Measurements from ENCODE around the gene NAPA.
A peak's percentile ranks its signal among the peaks of the same experiment; 100 is the strongest.

Gene NAPA

DNA sequence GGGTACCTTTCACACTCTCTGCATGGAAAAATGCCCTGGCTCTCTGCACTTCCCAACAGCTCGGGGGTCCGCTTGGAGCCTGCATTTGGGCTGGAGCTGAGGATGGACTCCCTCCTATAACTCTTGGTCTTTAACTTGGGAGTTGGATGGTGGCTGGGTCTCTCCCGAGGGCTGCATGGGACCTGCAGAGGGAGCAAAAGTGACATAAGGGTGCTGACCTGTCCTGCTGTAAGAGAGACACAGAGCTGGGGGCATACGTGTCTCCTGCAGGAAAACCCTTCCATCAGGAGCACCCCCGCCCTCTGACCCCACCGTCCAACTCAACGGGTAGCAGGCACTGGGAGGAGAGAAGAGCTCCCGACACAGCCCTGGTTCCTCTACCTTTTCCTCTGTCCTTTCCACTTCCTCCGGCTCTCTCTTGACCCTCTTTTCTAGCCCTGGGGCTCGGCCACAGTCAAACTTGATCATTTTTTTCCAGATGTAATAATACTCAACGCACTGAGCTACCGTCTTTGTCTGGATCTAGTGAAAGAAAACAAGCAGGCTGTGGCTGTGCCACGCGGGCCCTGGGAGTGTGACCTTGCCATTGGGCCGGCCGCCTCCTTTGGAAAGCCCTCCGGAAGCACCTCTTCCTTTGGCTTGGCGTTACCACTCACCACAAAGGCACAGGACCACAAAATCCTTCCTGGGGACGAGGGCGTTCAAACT is 6.8 kb upstream of the NAPA start:
- Histone ChIP-seq H3K9ac (ENCODE audit: low read depth, low read length) (no peak overlapping the region), H3K36me3 (ENCODE audit: control insufficient read depth, insufficient read depth, low read length) (no peaks in the 10 kb centered on the region), H3K9me3 (ENCODE audit: control insufficient read depth, insufficient read depth, low read length) (no peaks in the 10 kb centered on the region), H3K27me3 (ENCODE audit: control insufficient read depth, insufficient read depth, low read length) (no peaks in the 10 kb centered on the region), H3K27ac (ENCODE audit: low read depth, low read length) (no peak overlapping the region), H3K4me3 (ENCODE audit: low read depth, low read length) (no peak overlapping the region), H3K4me1 (ENCODE audit: control insufficient read depth, insufficient read depth, low read length) (peaks cover 10% of the 10 kb centered on the region)

DNA sequence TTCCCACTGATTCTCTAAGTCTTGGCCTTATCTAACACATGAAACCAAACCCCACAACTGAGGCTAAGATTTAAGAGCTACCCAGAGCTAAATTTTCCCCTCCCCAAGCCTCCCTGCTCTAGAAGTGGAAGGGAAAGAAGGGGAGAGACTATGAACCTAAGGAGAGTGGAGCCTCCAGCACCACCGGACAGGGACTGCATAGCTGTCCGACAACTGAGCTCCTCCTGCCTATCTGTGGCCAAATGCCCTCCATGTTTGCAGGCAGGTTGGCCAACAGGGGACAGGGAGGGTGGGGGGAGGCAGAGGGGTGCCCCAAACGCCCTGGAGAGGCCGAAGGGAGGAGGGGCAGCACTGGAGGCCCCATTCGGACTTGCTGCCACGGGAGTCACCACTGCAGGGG is 6.0 kb upstream of the NAPA start:
- Histone ChIP-seq H3K27ac (ENCODE audit: low read depth, low read length) (no peak overlapping the region), H3K4me1 (ENCODE audit: control insufficient read depth, insufficient read depth, low read length) (peaks cover 10% of the 10 kb centered on the region), H3K9me3 (ENCODE audit: control insufficient read depth, insufficient read depth, low read length) (no peaks in the 10 kb centered on the region), H3K4me3 (ENCODE audit: low read depth, low read length) (no peak overlapping the region), H3K36me3 (ENCODE audit: control insufficient read depth, insufficient read depth, low read length) (no peaks in the 10 kb centered on the region), H3K9ac (ENCODE audit: low read depth, low read length) (no peak overlapping the region), H3K27me3 (ENCODE audit: control insufficient read depth, insufficient read depth, low read length) (no peaks in the 10 kb centered on the region)

DNA sequence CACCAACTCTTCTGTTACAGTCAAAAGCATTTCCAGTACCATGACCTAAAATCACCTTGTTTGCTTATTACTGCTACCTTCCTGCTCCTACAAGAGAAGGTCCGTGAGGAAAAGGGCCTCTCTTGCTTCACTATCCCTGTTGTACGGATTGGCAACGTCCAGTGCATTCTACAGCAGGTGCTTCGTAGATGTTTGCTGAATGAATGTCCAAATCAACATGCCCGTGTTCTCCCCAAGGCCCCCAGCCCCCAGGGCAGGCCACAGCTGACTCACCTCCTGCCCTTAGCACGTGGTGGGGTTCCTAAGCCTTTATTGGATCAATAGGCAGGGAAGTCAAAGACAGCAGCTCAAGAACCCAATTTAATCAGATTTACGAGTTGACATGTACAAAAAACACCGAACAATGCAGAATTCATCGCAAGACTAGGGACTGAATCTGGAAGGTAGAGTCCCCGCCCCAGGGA is 5.5 kb upstream of the NAPA start:
- H3K27me3 ChIP-seq (ENCODE audit: control insufficient read depth, insufficient read depth, low read length): no peaks in the 10 kb centered on the region
- H3K36me3 ChIP-seq (ENCODE audit: control insufficient read depth, insufficient read depth, low read length): no peaks in the 10 kb centered on the region
- no peak overlapping the region for H3K4me3 ChIP-seq (ENCODE audit: low read depth, low read length)
- H3K4me1 ChIP-seq (ENCODE audit: control insufficient read depth, insufficient read depth, low read length): peaks cover 10% of the 10 kb centered on the region
- H3K9ac ChIP-seq (ENCODE audit: low read depth, low read length): no peak overlapping the region
- no peaks in the 10 kb centered on the region for H3K9me3 ChIP-seq (ENCODE audit: control insufficient read depth, insufficient read depth, low read length)
- no peak overlapping the region for H3K27ac ChIP-seq (ENCODE audit: low read depth, low read length)

DNA sequence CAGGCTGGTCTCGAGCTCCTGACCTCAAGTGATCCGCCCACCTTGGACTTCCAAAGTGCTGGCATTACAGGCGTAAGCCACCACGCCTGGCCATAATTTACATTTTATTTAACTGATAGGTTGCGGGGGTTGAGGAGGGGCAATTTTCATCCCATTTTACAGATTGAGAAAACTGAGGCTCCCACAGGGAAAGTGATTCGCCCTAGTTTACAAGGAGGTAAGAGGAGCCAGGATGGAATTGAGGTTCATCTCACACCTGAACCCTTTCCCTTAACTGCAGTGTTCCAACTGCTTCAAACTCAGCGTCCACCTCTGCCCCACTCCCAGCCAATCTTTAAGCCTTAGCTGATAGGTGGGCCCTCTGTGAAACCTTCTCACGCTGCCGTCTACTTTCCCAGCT is 4.0 kb upstream of the NAPA start:
- Histone ChIP-seq H3K27me3 (ENCODE audit: control insufficient read depth, insufficient read depth, low read length) (no peaks in the 10 kb centered on the region), H3K36me3 (ENCODE audit: control insufficient read depth, insufficient read depth, low read length) (no peaks in the 10 kb centered on the region), H3K27ac (ENCODE audit: low read depth, low read length) (no peak overlapping the region), H3K9ac (ENCODE audit: low read depth, low read length) (no peak overlapping the region), H3K4me1 (ENCODE audit: control insufficient read depth, insufficient read depth, low read length) (peaks cover 12% of the 10 kb centered on the region), H3K9me3 (ENCODE audit: control insufficient read depth, insufficient read depth, low read length) (no peaks in the 10 kb centered on the region), H3K4me3 (ENCODE audit: low read depth, low read length) (no peak overlapping the region)

DNA sequence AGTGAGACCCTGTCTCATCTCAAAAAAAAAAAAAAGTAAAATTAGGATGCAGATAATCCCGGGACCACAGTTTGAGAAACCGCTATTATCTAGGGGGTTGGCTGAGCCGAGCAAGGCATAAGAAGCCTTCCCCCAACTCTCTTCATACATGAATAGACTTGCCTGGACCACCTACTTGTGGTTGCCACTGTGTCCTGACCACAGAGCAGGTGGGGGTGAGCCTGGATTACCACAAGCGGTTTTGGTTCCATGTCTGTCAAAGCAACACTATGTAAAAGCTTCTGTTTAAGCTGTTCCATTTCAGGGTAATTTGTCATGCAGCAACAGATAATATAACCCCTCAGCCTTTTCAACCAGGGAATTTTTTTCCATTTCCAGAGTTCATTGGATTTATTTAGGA is 3.3 kb upstream of the NAPA start:
- Histone ChIP-seq H3K9ac (ENCODE audit: low read depth, low read length) (no peak overlapping the region), H3K27me3 (ENCODE audit: control insufficient read depth, insufficient read depth, low read length) (no peaks in the 10 kb centered on the region), H3K27ac (ENCODE audit: low read depth, low read length) (no peak overlapping the region), H3K36me3 (ENCODE audit: control insufficient read depth, insufficient read depth, low read length) (no peaks in the 10 kb centered on the region), H3K9me3 (ENCODE audit: control insufficient read depth, insufficient read depth, low read length) (no peaks in the 10 kb centered on the region), H3K4me1 (ENCODE audit: control insufficient read depth, insufficient read depth, low read length) (peaks cover 12% of the 10 kb centered on the region), H3K4me3 (ENCODE audit: low read depth, low read length) (no peak overlapping the region)

DNA sequence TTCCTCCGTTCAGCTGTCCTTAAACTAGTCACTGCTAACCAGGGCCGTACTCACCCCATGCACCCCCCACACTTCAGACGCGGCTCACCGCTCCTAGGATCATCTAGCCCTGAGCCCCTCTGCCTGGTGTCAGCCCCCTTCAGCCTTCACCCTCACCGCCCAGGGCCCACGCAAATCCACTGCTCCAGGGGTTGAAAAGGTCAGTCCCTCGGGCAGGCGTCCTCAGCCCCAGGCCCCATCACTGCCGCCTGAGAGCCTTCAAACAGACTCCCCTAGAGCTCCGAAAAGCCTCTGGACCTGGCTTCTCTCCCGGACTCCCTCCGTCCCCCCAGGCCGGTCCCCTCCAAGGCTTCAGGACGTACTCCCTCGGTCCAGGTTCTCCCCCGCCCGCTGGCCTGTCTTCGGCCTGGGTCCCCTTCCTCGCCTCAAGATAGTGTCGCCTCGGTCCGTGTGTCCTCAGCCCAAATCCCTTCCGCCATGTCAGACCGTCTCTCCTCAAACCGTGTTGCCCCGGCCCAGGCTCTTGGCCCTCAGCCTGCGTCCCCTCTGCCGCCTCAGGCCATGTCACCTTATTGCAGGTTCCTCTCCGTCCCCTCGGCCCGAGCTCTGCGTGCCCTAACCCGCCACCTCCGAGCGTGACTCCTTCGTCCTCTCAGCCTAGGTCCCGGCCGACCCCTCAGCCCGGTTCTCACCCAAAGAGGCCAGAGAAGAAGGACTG is 553 bp downstream of the NAPA start:
- Histone ChIP-seq H3K36me3 (ENCODE audit: control insufficient read depth, insufficient read depth, low read length) (no peaks in the 10 kb centered on the region), H3K9ac (ENCODE audit: low read depth, low read length) (peak overlapping the region; percentile 85), H3K27ac (ENCODE audit: low read depth, low read length) (peak overlapping the region; percentile 86), H3K4me1 (ENCODE audit: control insufficient read depth, insufficient read depth, low read length) (peaks cover 2% of the 10 kb centered on the region; the same call in 1 of the 2 replicates), H3K9me3 (ENCODE audit: control insufficient read depth, insufficient read depth, low read length) (no peaks in the 10 kb centered on the region), H3K4me3 (ENCODE audit: low read depth, low read length) (peak overlapping the region; percentile 96), H3K27me3 (ENCODE audit: control insufficient read depth, insufficient read depth, low read length) (no peaks in the 10 kb centered on the region)

DNA sequence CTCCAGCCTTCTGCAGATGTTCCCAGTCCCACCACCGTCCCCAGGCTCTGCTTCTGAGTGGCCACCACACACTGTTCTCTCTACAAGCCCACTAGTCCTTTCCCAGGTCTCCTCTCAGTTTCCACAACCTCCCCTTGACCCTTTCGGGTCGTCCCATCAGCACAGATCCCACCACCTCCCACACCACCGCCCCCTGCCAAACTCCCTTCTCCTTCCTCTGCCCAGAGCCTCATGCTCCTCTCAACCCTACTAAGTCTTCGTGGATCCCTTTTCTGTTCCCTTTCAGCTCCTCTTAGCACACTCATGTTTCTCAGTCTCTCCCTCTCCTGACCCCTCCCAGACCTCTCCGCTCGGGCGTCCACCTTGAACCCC is 1.9 kb downstream of the NAPA start:
- Histone ChIP-seq H3K4me1 (ENCODE audit: control insufficient read depth, insufficient read depth, low read length) (peaks cover 8% of the 10 kb centered on the region), H3K36me3 (ENCODE audit: control insufficient read depth, insufficient read depth, low read length) (no peaks in the 10 kb centered on the region), H3K9ac (ENCODE audit: low read depth, low read length) (no peak overlapping the region), H3K9me3 (ENCODE audit: control insufficient read depth, insufficient read depth, low read length) (no peaks in the 10 kb centered on the region), H3K27ac (ENCODE audit: low read depth, low read length) (no peak overlapping the region), H3K27me3 (ENCODE audit: control insufficient read depth, insufficient read depth, low read length) (no peaks in the 10 kb centered on the region), H3K4me3 (ENCODE audit: low read depth, low read length) (no peak overlapping the region)

DNA sequence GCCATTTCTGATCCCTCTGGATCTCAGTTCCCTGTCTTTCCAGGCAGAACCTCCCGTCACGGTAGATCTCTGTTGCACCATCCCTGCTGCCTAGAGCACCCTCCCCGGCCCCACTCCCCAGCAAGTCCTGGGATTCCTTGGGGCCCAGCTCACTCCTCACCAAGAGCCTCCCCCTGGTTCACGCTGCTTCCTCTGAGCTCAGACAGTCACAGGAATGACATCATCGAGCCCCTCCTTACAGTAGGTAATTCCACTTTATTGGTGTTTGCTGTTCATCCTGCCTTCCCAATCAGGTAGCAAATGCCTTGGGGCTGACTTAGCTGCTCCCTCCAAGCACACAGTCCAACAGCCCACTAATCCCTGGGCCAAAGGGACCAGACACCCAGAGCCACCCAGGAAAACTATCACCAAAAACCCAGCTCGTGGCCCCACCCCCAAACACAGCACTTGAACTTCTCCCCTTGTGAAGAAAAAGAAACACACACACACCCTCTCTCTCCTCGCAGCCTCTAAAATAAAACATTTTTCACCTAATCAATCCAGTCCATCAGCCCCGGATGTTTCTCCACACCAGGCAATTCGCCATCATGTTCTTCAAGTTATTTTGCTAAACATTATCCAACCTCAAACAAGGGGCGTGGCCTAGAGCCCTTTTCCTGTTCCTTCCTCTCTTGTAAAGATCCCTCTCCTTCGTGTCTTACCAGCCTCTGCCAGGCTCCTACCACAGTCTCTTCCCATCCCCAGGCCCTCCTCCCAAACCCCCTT is 2.5 kb downstream of the NAPA start:
- no peaks in the 10 kb centered on the region for H3K9me3 ChIP-seq (ENCODE audit: control insufficient read depth, insufficient read depth, low read length)
- H3K36me3 ChIP-seq (ENCODE audit: control insufficient read depth, insufficient read depth, low read length): no peaks in the 10 kb centered on the region
- no peak overlapping the region for H3K9ac ChIP-seq (ENCODE audit: low read depth, low read length)
- no peaks in the 10 kb centered on the region for H3K27me3 ChIP-seq (ENCODE audit: control insufficient read depth, insufficient read depth, low read length)
- H3K4me1 ChIP-seq (ENCODE audit: control insufficient read depth, insufficient read depth, low read length): peaks cover 9% of the 10 kb centered on the region
- no peak overlapping the region for H3K4me3 ChIP-seq (ENCODE audit: low read depth, low read length)
- no peak overlapping the region for H3K27ac ChIP-seq (ENCODE audit: low read depth, low read length)

DNA sequence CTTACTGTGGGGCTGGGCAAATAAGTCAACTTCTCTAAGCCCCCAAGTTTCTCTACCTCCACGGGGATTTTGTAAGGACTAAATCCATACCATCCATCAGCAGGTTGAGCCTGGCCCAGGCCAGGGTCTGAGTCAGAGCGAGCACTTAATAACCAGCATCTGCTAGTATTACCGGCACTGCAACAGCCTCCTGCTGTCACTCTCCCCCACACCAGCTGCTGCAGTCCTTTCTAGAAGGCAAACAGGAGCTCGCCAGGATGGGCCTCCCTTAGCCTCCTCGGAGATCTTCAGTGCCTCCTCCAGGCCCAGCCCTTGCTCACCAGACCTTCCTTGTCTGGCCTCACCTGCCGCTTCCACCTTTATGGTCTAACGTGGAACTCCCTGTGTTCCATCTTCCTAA is 3.2 kb downstream of the NAPA start:
- H3K9me3 ChIP-seq (ENCODE audit: control insufficient read depth, insufficient read depth, low read length): no peaks in the 10 kb centered on the region
- H3K27me3 ChIP-seq (ENCODE audit: control insufficient read depth, insufficient read depth, low read length): no peaks in the 10 kb centered on the region
- peaks cover 10% of the 10 kb centered on the region for H3K4me1 ChIP-seq (ENCODE audit: control insufficient read depth, insufficient read depth, low read length)
- no peak overlapping the region for H3K4me3 ChIP-seq (ENCODE audit: low read depth, low read length)
- no peak overlapping the region for H3K27ac ChIP-seq (ENCODE audit: low read depth, low read length)
- H3K9ac ChIP-seq (ENCODE audit: low read depth, low read length): no peak overlapping the region
- no peaks in the 10 kb centered on the region for H3K36me3 ChIP-seq (ENCODE audit: control insufficient read depth, insufficient read depth, low read length)

DNA sequence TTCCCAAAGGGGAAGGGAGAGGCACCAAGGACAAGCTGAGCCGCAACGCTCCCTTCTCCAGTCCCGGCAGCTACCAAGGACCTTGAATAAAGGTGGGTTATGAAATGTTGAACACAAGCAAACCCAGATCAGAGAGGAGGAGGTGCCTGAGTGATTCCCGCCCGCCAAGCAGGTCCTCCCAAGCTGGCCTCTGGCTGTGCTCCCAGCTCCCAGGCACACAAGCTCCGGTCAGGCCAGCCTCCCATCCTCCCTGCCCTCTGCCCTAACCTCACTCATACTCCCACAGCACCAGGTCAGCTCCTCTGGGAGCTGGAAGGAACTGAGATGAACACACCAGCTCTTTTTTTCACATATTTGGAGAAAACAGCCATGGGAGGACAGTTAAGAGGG is 3.7 kb downstream of the NAPA start:
- no peak overlapping the region for H3K4me3 ChIP-seq (ENCODE audit: low read depth, low read length)
- H3K9me3 ChIP-seq (ENCODE audit: control insufficient read depth, insufficient read depth, low read length): no peaks in the 10 kb centered on the region
- H3K27me3 ChIP-seq (ENCODE audit: control insufficient read depth, insufficient read depth, low read length): no peaks in the 10 kb centered on the region
- H3K9ac ChIP-seq (ENCODE audit: low read depth, low read length): no peak overlapping the region
- H3K36me3 ChIP-seq (ENCODE audit: control insufficient read depth, insufficient read depth, low read length): no peaks in the 10 kb centered on the region
- peaks cover 10% of the 10 kb centered on the region for H3K4me1 ChIP-seq (ENCODE audit: control insufficient read depth, insufficient read depth, low read length)
- no peak overlapping the region for H3K27ac ChIP-seq (ENCODE audit: low read depth, low read length)
